ENCODE data around the gene LRRC32.

LRRC32 gene

DNA sequence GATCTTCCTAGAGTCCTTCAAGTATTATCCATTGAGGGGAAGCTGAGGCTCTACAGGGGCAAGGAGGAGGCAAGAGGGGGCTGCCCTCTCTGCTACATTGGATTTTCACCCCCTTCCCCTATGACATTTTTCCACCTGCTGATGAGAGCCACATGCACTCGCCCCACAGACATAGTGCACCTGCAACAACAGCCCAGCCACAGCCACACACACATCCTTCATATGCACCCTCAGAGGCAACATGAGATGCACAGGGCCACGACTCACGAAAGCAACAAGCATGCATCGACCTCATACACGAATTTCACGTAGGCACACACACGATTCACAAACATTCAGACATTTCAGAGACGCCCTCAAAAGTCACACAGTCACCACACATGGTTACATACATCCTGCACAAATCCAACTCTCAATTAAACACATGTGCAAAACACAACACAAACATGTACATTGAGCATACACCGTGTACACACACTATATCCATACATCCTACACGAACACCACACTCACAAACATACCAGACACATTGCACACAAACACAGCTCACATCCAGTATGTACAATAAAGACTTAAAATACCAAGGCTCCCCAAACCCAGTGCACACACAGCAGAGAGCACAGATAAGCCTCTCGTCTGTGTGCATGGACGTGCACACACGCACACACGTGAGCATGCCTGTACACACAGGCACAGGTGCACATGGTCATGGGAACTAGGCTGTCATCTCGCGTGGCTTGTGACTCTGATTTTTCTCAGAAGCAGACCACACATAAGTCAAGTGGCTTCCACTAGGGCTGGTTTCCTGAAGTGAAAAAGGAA, 6.3 kb upstream of the LRRC32 start:
- no peak for DNase-seq

DNA sequence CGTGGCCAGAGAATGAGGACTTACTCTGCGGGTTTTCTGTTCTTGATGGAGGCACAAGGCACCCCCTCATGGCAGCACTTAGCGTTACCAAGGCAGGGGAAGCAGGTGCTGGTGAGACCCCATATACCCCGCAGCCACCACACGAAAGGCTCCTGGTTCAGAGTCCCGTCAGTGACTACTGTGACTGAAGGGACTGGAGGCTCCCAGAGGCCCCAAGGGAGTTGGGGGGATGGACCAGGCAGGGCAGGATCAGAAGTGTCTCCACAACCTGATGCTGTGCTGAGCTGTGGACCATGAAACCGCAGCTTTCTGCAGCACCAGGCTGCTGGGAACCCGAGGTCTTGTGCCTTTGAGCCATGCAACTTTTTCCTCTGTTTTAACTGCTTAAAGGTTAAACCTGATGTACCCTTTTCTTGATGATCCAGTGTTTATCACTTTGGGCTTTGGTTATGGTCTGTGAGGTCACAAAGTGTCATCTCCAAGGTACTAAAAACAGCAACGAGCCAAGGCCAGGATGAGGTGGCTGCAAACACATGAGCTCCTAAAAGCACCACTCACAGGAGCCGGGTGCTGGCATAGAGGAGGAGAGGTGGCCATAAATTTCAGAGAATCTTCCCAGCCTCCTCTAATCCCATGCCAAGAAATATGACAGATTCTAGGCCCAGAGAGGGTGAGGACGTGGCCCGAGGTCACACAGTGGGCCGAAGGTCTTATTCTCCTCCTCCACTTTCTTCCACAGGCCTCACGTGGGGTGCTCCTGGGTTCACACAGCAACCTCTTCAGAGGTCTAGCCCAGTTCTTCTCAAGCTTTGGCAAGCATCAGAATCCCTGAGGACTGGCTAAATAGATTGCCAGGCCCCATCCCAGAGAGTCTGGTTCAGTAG, 4.2 kb upstream of the LRRC32 start:
- DNase-seq = no peak

DNA sequence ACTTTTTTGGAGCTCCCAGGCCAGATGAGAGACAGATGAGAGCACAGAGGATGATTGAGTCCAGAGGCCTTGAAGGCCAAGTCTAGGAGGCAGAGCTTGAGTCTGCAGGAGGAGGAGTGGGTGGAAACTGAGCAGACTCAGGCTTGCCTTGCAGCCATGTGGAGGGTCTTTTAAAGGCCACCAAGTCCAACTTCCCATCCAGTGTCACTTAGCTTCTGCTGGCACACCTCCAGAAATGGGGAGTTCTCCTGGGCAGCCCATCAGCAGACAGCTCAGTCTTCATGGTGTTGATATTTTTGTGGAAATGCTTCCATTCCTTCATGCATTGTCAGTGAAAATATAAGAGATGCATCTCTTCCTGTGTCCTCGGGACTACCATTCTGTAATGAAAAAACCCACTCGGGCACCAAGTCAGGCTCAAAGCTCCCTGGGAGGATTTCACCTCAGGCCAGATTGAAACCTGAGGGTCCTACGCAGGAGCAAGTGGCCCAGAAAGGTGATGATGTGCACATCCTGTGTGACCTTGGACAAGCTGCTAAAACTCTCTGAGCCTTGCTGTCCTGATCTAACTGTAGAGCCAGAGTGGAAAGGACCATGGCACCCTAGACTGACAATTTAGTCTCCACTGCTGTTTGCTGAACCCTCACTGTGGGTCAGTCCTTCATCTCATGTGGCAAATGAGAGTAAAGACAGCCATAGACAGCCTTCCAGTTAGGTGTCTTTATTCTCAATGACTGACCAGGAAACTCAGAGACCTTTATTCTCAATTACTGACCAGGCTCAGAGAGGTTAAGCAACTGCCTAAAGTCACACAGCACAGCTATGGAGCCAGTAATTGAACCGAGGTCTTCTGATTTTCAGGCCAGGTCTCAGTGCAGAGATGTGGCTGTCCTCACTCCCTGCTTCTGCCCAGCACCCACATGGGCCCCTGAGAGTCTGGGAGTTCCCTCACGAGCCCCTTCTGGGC, 2.9 kb upstream of the LRRC32 start:
- peak; percentile 35 for DNase-seq

DNA sequence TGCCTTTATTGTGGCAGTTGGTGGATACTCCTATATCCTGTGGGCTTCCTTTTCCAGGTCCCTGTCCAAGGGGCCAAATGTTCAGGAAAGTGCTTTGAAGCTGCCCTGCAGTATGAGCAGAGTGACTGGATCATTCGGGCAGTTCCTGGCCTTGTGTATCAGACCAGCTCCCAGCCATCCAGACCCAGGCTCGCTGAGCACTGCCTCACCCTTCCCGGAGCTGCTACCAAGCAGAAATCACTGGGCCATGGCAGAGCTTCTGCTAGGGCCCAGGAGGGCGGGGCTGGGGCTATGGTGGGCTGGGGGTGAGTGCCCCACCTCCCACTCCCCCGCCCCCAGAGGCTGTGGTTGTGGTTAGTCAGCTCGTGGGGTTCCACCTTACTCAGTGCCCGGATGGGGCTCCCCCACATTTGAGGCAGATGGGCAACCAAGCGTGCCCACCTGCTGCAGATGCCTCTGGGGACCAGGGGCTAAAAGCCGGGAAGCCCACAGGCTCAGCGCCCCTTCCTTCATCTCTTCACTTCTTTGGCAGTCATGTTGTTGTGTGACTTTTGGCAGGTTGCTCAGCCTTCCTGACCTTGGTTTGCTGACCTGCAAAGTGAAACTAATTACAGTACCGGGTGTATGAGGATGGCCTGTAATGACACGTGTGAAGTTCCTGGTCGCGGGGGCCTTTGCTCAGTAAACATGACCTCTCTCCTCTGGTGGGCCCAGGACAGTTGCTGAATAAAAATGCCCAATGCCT, 2.1 kb upstream of the LRRC32 start:
- peak; percentile 81 for DNase-seq

DNA sequence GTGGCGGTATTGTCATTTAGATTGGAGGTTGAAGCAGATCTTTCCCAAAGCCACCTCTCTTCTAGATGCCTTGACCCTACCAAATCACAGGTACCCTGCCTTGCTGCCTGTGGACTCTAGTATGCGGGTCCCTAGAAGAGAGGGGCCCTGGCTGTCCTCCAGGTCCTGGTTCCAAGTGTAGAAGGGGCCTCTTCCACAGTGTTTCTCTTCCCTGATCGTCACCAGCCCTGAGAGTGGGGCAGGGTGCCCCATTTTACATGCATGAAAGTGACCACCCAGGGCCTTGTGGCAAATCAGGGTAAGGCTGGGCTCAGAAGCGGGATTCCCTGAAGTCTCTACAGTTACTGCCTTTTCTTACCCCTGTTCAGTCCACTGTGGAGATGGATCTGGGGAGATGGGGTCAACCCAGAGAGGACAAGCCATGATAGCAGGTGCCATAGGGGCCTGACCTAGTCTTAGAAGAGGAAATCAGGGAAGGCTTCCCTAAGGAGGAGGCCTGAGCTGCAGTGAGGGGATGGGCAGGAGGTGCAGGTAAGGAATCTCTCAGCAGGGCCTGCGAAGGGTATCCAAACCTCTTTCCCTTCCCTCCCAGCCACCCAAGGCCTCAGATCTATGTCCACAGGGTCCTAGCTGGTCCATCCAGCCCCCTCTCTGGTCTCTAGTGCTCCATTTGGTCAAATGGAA, 1.2 kb upstream of the LRRC32 start:
- DNase-seq = no peak

DNA sequence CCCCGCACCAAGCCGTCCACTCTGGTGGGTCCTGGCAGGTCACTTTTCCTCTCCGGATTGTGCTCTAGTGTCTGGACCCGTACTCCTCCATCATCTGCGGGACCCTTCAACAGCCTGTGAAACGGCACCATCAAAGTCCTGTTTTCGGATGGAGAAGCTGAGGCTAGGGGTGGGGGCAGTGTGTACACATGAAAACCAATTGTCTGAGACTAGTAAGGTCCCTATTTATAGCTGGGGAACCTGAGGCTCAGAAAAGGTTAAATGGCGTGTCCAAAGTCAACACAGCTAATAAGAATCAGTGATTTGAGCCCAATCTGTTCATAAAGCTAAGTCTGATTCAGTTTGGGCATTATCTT, 668 bp upstream of the LRRC32 start:
- DNase-seq = no peak

DNA sequence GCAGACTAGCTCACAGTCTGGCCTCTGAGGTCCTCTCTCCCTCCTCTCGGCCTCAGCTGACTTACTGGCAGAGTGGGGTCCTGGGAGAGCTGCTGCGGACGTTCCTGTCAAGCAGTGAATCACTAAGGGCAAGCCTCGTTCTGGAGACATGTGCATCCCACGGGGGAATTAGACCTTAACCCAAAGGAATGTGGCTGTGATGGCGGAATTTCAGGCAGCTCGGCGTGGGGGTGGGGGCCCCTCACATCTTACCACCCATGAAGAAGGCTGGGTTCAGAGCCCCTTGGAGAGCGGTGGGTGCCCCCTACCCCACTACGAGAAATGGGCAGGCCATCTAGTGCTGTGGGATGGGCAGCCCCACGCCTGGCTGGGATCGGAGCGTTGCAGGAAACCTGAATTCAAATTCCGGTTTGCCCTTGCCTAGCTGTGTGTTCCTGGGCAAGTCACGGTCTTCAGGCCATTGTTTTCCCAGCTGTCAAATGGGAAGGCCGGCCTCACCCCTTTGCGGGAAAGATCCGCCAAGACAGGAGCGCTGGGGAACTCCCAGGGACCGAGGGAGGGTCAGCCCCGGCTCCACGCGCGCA, 554 bp downstream of the LRRC32 start:
- DNase-seq = no peak

DNA sequence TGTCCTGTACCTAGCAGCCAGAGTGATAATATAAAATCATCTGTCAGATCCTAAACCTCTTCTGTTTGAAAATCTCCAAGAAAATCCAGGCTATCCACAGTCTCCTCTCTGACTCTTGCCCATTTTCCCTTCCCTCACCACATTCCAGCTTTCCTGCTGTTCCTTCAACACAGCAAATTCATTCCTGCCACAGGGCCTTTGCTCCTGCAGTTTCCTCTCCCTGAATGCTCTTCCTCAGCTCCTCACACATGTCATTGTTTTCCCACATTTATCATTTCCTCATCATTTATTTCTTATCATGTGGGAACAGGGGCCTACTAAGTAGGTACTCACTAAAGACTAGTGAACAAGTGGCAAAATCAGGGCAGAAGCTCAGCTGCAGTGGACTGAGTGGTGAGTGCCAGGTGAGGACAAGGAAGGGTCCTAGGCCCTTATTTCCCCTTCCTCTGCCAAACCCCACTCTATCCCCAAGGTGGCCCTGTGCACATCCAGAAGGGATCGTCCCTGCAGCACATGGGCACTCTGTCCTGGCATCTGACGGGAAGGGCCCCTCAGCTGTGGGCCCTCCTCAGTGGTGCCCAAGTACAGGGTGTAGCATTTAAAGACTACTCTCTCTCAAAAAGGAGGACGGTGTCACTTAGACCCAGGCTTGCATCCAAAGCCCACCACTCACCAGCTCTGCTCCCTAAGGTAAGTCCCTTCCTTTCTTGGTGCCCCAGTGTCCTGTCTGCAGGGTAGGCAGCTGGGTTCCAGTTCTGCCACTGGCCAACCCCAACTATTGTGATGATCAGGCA, 2.0 kb downstream of the LRRC32 start:
- DNase-seq = no peak

DNA sequence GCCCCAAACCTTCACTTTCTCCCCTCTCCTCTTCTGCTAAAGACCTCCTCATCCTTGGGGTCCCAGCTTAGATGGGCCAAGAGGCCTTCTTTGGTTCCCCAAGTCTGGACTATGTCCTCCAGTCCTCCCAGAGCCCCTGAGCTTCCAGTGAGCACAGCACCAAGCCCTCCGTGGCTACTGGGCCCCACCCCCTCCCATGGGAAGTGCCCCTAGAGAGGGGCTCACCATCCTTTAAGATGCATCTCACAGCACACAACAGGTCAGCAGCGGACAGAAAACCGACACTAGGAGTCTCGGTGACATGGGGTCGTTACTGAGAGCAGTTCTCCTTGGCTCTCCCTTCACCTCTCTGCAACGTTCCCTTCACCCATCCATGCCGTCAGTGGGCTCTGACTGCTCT, 2.7 kb downstream of the LRRC32 start:
- DNase-seq = no peak

DNA sequence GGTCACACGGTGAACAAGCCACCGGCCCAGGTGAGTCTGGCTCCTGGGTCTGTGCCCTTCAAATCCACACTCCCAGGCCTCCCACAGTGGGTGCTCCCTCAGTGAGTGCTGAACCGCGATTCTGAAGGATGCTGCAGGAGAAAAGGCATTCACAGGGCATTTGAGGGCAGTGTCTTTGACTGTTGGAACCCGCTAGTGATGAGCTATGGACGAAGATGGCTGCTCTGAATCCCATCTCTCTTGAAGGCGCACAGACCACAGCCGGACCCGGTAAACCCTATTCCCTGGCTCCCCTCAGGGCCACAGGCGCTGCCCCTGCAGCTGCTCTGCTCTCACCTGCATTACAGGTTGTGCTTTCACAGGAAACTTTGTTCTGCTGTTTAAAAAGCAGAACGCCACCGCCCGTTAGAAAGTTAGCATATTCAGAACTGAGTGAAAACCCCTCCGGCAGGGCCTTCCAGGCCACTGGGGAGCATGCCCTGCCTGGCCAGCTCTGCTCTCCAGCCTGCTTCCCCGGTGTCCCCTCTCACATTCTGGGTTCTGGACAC, 3.2 kb downstream of the LRRC32 start:
- DNase-seq = no peak

DNA sequence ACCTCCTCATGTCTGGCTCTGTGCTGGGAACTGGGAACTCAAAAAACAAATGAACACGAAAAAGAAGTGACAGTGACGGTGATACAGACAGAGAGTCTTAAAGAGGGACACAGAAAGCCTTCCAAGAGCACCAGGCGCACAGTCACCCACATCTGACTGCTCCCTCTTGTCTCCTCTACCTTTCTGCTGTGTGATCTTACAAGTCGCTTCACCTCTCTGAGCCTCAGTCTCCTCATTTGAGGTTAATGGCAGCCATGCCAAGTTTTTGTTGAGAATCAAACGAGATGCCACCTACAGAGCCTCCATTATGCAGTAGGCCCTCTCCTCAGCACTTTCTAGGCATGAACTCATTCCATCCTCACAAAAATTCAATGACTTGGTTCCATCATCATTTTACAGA, 3.7 kb downstream of the LRRC32 start:
- no peak for DNase-seq

DNA sequence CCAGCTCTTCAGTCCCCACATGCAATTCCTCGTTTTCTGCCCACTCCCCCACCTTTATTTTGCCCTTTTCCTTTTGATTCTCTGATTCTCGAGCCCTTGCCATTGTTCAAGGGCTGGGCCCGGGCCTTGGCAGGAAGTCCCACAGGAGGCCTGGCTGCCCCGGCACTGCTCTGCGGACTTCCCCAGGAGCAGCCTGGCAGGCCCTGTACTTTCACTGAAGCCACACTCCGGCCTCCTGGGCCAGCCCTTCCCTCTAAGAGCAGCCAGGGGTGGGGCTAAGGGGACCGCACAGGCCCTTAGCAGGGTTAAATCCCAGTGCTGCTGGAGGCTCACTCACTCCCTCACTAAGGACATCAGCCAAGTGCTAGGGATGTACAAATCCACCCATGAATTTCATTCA, 4.1 kb downstream of the LRRC32 start:
- no peak for DNase-seq

DNA sequence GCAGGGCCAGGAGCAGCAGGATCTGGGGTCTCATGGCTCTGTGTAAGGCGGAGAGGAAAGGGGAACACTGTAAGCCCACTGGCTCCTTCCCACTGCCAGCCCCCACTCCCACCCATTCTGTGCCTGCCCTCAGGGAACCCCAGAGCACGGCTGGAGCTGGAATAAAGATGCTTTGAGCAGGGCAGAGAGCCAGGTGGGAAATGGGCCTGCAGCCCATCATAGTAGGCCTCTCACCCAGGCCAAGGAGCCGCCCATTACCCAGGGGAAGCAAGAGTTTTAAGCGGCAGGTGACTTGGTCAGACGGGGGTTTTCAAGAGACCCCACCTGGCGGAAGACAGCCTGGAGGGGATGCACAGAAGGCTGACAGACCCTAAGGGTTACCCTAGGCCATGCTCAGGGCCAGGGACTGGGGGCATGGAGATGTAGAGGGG, 4.6 kb downstream of the LRRC32 start:
- no peak for DNase-seq

DNA sequence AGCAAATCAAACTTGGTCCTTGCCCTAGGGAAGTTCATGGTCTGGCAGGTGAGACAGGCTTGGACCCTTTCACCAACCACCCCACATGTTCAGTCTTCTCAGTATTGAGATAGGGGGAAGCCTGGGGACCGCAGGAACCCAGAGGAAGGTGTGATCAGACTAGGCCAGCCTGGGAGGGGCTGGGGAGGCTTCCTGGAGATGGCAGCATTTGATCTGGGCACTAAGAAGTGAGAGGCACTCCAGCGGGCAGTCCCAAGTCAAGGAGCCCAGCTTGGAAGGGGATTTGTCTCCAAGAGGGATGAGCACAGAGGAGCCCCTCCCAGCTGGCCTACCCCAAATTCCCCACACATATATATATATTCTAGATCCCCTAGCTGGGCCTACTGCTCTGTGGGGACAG, 5.4 kb downstream of the LRRC32 start:
- no peak for DNase-seq

DNA sequence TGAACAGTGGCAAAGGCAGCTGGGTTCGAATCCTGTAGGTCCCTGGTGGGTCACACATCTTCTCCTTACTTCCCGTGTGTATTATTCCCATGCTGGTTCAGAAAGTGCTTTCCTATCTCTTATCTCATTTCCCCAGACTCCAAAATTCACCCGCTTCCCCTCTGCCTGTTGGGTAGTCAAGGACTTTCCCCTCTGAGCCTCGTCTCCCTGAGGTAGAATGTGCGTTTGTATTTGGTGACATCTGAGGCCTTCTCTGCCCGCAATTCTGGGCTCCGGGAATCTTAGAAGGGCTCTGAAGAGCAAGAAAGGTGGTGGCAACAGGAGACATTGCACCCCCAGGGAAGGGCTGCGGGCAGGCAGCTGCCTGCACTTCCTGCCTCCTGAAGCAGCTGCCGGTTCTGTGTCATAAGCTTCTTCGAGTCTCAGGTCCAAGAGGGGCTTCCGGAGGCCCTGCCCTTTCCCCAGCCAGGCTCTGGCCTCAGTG, 5.9 kb downstream of the LRRC32 start:
- no peak for DNase-seq

DNA sequence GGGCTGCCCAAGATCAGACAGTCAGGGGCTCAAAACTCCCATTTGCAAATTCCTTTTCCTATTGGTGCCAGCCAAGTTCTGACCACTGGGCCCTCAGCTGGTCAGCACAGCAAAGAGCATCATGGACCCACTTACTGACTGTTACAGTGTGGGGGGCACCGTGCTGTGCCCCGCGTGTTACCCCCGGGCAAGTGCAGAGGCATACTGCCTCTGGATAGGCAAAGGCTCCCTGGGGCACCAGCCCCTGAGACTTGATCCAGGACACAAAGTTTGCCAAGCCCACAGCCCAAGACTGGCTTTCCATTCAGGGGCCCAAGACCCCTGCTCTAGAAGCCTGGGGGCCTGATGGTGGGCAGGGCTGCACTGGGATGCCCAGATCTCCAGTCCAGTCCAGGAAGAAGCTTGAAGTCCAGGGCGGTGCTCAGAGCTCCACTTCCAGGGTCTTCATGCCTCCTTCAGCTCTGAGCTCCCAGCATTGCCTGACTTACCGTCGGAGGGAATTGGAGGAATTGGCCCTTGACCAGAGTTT, 6.6 kb downstream of the LRRC32 start:
- DNase-seq = no peak

DNA sequence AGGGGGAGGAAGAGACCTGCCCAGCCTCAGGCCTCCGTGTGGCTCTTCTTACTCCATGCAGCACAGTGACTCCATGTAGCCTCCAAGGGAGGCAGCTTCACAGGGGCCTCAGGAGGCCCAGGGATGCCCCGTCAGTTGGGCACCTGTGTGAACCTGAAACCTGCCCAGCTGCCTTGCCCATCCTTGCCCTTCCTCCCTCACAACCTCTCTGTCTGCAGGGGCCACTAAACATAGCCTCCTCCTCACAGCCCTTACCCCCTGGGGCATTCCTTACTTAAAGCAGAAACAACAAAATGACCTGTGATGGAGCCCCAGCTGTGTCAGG, 7.1 kb downstream of the LRRC32 start:
- no peak for DNase-seq

DNA sequence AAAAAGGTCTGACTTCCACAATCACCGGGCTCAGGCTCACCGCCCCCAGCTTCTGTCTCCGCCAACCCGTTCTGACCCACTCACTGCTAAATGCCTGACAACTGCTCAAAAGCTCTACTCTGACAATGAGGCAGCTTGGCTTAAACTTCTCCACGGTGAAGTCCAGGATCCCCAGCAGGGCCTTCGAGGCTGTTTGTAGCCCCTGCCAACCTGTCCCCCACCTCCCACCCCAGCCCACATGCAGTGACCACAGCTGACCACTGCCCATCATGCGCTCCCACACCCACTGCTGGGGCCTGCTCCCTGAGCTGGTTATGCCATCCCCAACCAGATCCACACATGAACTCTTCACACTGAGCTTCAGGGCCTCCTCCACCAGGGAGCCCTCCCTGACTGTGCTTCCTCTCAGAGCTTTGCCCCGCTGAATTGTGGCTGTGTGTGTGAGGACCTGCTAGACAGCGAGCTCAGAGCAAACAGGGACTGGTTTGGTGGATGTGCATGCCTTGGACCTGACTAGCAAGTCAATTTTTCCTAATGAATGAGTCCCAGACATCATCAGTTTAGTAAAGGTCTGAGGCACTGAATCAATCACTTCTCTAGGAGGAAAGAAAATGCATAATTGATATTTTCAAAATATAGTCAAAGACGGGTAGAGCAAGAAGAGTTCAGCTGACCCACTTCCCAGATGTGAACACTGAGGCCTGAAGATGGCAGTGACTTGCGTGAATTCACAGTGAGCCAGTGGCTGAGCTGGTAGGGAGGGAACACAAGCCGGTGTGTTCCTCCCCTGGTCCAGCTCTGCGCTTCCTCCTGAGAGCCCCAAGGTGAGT, 7.7 kb downstream of the LRRC32 start:
- DNase-seq = no peak
